Measurements from ENCODE around the gene RNLS.

Gene RNLS

DNA sequence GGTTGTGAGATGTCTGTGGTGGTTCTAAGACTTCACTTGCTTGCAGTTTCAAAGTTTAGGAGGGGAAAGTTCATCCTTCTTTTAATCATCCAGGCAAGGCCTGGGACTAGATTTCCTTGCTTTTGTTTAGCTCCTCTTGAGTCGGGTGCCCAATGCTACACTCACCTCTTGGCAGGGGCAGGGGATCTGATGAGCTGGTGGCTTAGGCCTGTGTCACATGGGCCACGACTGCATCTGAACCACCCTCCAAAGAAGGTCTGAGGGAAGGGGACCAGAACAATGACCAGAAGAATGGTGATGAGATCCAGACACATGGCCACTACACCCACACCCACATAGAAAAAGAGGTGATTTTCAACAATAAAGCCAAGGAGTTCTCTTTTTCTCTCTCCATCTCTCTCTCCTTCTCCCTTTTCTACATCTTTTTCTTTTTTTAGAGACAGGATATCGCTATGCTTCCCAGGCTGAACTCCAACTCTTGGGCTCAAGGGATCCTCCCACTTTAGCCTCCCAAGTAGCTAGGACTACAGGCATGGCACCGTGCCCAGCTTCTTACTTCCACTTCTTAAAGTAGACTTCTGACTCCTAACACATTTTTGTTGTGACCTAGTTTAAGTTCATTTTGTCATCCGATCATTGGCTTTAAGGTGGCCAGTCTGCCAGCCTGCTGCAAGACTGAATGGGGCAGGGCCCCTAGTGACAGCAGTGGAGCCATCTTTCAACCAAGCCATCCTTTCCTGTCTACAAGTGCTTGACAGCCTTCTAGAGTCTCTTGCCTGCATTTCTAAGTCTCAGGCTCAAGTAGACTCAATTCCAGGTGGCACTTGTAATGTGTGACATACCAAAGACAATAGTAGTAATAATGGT lies 350.9 kb downstream of the RNLS start:
- TF ChIP-seq, protein P1, sequence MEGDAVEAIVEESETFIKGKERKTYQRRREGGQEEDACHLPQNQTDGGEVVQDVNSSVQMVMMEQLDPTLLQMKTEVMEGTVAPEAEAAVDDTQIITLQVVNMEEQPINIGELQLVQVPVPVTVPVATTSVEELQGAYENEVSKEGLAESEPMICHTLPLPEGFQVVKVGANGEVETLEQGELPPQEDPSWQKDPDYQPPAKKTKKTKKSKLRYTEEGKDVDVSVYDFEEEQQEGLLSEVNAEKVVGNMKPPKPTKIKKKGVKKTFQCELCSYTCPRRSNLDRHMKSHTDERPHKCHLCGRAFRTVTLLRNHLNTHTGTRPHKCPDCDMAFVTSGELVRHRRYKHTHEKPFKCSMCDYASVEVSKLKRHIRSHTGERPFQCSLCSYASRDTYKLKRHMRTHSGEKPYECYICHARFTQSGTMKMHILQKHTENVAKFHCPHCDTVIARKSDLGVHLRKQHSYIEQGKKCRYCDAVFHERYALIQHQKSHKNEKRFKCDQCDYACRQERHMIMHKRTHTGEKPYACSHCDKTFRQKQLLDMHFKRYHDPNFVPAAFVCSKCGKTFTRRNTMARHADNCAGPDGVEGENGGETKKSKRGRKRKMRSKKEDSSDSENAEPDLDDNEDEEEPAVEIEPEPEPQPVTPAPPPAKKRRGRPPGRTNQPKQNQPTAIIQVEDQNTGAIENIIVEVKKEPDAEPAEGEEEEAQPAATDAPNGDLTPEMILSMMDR (IDR thresholded peaks at IDR 0.05; ENCODE audit: low read depth, low read length) = no peak
- no peak for DNase-seq (ENCODE audit: extremely low read depth, low read depth)

DNA sequence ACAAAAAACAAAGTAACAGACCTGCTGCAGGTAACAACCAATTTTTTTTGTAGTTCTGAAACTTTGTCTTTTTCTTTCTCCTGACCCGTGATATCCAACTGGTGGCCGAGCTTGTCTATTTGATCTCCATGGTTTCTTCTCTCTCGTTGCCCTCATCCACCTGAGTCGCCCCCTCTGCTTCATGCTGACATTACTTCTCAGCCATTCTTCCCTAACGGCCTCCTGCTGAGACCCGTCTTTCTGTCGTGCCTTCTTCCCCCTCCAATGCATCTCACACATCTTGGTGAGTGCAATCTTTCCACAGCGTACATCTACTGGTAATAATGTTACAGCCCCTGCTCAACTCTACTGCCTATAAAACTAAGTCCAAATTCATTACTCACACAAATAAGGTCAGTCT lies 352.9 kb downstream of the RNLS start:
- TF ChIP-seq, protein P1 (IDR thresholded peaks at IDR 0.05; ENCODE audit: low read depth, low read length) = no peak

DNA sequence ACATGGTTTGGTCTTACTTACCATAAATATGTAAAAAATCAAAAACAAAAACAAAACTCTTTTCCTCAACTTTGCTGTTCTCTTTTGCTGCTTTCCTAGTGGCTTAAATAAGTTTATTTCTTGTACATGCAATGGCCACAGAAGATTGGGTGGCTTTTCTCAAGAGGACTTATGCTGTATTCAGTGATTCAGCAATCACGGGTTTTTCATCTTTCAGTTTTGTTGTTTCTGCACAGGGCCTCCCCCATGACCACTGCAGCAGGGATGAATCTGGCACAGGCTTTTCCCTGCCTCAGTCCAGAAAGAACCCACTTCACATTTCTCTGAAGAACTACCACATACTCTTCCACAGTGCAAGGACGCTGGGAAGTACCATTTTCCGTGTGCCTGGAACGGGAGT lies 355.0 kb downstream of the RNLS start:
- no peak for DNase-seq (ENCODE audit: extremely low read depth, low read depth)
- TF ChIP-seq, protein P1 (IDR thresholded peaks at IDR 0.05; ENCODE audit: low read depth, low read length) = no peak

More for the DNA sequence above, 352.9 kb downstream of the RNLS start:
- no peak for DNase-seq (ENCODE audit: extremely low read depth, low read depth)

DNA sequence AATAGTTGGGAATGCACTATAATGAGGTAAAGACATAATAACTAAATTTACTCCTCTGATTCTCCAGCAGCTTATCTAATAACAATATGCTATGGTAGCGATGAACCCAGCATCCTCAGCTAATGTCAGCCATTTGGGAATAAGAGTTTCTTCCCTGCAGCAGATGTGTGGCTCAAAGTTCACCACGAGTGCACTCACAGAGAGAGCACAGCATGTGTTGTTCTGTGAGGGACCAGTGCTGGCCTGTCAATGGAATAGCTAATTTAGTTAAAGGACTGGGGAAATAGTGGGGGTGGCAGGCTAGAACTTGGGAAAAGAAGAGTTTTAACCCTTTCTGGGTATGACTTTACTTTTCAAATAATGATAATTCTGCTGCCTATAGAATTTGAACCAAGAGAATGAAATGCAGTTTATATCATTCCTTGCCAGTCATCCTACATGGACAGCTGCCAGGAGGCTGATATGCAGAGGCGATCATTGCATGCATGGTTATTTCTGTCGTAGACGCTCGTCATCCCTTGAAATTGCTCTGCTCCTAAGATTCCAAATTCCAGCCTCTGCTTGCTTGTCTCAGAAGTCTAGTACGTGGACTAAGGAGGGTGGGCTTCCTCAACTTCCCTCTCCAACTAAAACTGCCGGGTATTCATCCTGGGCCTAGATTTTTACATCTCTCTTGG lies 355.6 kb downstream of the RNLS start:
- DNase-seq (ENCODE audit: extremely low read depth, low read depth) = no peak
- TF ChIP-seq, protein P1 (IDR thresholded peaks at IDR 0.05; ENCODE audit: low read depth, low read length) = no peak

DNA sequence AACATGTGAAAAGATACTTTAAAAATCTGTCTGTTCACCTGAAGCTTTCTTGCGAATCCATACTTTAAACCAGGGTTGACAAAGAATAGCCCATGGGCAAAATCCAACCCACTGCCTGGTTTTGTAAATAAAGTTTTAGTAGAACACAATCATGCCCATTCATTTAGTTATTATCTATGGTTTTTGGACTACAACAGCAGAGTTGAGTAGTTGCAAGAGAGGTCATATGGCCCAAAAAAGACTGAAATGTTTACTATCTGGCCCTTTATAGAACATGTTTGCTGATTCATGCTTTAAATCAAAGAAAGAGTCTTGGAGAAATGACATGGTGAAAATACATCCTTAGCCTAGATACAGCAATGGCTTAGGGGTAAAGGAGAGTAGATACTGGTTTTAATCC lies 356.2 kb downstream of the RNLS start:
- TF ChIP-seq, protein P1 (IDR thresholded peaks at IDR 0.05; ENCODE audit: low read depth, low read length) = no peak
- no peak for DNase-seq (ENCODE audit: extremely low read depth, low read depth)

DNA sequence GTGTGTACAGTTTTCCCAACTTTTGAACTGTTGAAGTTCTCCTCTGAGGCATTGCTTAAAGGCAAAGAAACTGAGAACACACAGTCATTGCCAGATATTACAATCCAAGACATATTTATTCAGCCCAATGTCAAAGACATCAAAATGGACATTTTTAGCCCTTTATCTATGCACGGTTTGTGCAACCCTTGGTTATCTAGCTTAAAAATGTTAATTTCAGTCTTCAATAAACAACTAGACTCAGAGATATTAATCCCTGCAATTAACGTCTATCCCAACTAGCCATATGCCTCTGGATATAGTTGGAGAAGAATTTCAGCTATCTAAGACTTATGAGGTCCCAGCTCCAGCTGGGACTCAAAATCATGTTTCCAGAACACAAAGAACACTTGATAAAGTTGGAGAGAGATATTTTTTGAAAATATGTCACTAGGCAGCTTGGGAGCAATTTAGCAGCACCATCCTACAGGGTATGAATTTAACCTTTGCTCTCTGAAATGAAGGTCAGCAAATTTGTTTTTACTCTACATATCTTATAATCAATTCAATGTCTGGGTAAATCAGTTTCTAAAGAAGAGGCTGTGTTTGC lies 357.0 kb downstream of the RNLS start:
- TF ChIP-seq, protein P1 (IDR thresholded peaks at IDR 0.05; ENCODE audit: low read depth, low read length) = no peak
- DNase-seq (ENCODE audit: extremely low read depth, low read depth) = no peak

Measured in AG09319 (cell line).